Glomerular visceral epithelial cell (primary cell): ENCODE measurements around the gene HMX2.

ENCODE experiments used
- DNase-seq: peaks from one replicate; pipeline ENCODE4 v3.0.0-alpha.2; 2016; ENCODE audit errors: extremely low spot score

Gene HMX2

GRCh38 chr10:123139521-123140163 lies 8.3 kb upstream of the HMX2 start:
- no peak for DNase-seq

DNA sequence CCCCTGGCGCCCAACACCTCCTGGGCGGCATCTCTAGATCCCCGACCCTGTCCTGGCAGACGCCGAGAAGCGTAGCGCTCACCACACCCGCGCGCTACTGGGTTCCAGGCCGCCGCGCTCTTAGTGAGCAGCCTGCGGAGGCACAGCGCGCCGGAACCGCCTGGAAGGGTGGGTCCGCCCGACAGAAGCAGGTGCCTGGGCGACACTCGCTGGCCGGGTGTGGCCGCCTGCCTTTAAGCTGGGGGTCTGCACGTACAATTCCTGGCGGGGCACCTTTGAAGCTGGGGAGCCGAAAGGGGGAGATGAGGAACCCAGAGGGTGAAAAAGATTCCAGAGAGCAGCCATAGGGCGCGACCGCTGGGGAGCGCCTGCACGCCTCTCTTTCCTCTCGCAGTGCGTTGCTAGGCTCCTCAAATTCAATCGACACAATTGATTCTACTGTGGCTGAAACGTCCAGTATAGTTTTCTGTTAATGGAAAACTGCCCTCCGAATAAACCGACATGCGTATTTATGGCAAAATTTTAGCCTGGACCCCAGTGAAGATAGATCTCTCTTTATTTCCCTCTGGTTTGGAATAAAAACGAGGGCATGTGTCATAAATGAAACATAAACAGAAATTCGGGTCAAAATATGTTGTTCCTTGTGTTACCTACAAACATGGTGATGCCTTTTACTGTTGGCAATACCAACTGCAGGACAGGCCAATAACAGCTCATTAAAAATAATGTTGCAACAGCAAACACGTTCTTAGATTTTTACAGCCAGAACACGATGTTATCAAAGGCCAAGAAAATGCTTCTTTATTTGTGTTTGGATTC lies 7.6 kb upstream of the HMX2 start:
- no peak for DNase-seq

DNA sequence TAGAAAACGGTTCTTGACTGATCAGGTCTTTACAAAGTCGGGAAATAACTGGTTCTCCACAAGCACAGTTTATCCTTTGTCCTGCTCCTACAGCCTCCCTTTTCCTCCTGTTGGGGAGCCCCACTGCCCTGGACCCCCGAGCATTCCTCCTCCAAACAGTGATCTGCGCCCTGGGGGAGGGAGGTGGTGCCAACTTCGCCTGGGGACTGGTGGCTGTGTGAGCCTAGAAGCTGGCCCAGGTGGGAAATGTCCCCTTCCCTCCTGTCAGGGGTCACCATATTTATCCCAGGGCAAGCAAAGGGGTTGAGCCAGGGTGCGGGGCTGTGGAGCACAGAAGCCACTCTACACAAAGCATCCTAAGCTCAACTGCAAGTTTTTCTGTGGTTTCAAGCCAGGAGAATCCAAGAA lies 6.9 kb upstream of the HMX2 start:
- DNase-seq = no peak

DNA sequence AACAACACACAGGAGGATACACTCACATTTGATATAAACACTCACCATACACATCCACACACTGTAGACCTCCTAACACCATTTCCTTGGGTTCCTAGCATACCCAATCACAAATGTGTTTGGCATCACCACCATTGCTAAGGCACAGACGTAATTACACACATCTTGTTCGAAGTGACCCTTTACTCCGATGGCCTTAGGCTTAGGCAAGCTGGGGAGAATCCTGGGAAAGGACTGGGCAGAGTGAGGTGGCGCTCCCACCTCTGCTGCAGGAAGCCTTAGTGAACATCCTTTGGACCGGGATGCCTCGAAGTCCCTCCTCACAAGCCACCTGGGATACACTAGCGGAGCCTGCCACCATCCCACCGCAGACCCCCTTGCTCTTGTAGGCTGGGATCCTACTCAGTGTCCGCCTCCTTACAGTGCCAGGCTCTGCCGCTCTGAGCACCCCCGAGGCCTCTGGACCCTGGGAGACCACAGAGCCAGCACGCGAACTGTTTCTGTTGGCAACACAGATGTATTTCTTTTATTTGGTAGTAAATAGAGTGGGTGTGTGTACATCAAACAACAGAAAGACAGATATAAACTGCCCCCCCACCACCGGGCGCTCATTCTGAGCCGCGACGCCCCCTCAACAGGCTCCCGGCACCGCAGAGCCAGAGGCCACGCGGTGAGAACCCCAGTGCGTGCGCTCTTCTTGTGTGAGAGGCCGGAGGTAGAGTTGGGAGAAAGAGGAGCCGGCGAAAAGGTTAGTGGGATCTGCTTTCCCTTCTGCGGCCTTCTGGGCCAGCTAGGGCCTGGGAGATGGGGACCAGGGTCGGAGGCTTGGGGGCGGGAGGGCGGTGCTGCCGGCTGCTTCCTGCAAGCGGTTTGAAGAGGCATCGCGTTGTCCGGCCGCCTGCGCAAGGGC lies 5.9 kb upstream of the HMX2 start:
- no peak for DNase-seq

DNA sequence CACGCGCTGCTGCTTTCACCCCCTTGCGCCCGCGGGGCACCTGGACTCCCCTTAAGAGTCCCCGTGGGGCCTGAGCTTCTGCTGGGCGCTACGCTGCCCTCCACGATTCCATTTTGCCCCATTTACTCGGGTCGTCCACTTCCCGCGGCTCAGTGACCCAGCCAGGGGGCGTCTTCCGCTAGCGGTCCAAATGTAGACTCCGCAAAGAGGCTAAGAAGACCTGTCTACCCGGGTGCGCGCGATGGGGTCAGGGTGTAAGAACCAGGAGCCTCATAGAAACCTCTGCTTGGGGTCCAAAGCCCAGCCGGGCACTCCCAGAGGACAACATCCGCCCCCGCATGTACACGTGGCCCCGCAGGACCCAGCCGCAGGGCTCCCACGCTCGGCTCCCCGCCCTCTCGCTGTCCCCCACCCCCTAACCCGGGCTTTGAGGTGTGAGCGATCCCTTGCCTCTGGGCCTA lies 5.2 kb upstream of the HMX2 start:
- DNase-seq = no peak

DNA sequence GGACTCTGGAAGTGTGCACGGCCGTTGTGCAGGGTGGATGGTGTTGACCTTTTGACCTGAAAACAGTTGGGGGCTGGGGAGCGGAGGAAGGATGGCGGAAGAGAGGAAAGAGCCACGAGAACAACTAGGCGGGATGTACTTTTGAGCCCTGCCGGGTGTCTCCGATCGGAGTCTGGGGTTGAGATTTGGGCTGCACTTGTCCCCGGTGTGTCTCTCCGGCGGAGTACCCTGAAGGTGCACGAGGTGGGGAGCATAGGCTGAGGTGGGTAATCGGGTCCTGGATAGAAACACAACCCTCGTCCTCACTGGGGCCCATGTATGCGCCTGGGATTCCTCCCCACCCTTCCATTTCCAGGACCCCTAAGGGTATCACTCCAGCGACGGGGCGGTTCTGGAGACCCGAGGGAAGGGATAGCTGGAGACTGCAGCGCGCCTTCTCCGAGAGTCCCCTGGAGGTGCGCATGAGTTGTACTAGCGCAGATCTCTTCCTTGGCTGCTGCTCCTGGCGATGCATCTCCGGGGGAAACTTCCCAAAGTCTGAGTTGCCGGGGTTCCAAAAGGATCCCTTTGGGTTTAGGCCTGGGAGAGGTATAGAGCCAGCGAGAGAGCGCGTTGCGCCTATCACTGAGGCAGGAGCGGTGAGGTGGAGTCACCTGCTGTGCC lies 4.6 kb upstream of the HMX2 start:
- DNase-seq = no peak

DNA sequence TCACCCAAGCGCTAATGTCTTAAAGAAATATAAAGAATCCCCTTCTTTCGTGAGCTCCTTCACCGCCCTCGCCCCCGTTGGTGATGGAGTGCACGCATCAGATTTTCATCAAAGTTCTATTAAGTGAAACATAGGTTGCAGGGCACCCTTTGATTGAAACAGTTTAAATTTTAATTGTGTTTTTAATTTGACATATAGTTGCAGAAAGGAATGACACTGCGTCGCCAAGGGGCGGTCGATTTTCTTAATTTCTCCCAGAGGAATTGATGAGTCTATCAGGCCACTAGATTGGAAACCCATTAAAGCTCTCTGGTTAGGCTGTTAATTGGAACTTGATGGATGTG lies 4.1 kb upstream of the HMX2 start:
- DNase-seq = no peak

GRCh38 chr10:123144697-123145541 lies 3.0 kb upstream of the HMX2 start:
- no peak for DNase-seq

GRCh38 chr10:123145542-123146012 lies 2.4 kb upstream of the HMX2 start:
- no peak for DNase-seq

DNA sequence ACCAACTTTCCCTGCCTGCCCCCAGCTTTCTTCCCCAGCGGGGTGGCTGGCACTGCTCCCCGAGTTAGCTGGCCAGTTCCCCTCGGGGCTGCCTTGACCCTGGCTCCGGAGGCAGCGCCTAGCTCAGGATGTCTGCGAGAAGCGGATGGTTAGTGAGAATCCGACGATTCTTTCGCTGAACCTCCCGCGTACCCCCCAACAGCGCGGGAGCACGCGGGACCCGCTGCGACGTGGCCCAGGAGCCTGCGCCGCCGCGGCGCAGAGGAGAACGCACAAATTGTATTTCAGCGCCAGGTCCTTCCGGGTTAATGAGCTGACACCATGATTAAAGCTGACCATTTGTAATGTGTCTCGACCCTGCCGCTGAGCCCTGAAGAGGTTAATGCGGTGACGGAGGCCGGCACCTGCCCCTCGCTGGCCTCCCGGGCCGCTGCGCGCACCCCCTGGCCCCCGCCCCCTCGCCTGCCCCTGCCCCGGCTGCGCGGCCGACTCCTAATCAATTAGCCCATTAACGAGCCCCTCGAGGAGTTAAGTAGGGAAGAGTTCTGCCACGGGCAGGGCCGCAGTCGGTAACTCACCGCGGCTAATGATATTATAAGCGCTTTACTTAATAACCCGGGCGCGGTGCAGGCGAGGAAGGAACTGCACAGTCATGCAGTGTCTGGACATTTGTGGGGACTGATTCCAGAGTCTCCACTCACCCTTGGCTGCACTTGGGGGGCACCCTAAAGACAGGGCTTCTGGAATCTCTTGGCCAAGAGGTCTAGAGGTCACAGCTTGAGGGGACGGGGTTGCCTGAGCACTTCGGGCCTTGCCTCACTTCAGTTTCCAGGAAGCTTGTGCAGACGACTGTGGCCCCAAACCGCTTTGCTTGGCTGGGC lies 1.7 kb upstream of the HMX2 start:
- DNase-seq = no peak

DNA sequence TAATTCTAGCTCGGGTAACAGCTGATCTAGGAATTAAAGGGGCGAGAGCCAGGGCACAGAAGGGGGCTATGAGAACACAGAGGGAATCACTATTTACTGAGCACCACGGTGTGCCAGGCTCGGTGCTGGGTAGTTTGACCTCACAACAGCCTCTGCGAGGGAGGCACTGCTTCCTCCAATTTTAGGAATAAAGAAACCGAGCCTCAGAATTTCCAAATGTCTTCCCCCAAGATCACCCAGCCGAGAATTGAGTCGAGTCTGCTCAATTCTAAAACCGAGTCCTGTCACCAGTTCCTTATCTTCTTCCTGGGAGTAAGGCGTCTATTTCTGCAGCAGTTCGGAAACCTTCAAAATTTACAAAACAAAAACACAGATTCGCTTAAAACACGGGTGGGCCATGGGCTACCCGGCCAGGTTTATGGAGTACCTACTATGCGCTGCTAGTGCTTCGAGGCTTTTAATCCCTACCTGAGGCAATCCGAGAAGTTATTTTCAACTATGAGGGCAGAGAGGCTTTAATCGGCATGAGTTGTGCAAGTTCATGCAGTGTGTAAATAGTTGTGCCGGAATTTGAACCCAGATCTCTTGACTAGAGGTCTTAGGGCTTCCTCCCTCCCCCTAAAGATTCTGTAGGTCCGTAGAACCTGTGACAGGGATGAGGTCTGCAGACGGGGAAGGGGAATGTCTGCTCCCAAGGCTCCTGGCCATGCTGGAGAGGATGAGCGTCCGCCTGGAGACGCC lies 872 bp upstream of the HMX2 start:
- DNase-seq = no peak

DNA sequence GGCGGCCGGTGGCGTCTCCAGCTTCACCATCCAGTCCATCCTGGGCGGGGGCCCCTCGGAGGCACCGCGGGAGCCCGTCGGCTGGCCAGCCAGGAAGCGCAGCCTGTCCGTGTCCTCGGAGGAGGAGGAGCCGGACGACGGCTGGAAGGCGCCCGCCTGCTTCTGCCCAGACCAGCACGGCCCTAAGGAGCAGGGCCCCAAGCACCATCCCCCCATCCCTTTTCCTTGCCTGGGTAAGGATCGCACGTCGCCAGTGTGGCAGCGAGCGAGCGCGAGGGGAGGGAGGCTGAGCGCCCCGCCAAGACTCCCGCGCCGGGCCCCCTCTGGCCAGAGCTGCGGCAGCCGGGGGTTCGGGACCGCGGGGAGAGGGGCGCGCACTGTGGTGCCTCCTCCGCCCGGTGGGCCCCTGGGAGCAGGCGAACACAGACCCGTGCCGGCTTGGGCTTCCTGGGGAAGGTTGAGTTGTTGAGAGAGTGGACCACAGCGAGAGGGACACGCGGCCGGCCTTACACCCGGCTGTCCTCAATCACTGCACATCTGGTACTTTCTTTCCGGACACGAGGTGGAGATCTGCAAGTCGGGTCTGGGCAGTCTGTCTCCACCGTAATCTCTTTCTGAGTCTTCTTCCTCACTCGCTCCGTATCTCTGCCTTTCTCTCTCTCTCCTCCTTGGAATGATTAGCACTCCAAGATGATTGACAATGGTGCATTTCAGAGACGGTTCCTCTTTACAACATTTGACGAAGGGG lies 652 bp downstream of the HMX2 start:
- DNase-seq = no peak

DNA sequence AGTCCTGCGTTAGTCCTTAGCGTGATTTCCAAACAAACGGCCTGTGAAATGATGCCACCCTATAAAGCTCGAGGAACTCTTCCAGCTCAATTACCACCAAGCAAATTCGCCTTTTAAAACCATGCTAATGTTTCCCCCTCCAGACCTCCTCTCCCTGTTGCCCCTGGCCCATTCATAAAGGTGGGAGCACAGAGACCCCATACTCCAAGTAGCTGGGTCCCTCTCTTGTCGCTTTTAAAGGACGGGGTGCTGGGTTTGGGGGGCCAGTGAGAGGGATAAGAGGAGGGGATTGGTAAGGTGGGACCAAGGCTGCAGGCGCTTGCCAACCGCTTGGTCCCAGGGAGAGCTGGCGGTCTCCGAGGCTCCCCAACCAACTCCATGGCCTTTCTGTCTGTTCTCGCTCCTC lies 1.2 kb downstream of the HMX2 start:
- DNase-seq = no peak

DNA sequence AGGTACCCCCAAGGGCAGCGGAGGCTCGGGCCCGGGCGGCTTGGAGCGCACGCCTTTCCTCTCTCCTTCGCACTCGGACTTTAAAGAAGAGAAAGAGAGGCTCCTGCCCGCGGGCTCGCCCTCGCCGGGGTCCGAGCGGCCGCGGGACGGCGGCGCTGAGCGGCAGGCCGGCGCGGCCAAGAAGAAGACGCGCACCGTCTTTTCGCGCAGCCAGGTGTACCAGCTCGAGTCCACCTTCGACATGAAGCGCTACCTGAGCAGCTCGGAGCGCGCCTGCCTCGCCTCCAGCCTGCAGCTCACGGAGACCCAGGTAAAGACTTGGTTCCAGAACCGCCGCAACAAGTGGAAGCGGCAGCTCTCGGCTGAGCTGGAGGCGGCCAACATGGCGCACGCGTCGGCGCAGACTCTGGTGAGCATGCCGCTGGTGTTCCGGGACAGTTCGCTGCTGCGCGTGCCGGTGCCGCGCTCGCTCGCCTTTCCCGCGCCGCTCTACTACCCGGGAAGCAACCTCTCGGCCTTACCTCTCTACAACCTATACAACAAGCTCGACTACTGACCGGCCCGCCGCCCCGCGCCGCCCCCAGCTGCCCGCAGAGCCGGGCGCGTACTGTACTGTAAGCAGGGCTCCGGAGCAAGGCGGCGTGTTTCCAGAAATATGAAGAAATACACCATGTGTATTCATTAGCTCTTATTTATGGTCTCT lies 1.8 kb downstream of the HMX2 start:
- no peak for DNase-seq

DNA sequence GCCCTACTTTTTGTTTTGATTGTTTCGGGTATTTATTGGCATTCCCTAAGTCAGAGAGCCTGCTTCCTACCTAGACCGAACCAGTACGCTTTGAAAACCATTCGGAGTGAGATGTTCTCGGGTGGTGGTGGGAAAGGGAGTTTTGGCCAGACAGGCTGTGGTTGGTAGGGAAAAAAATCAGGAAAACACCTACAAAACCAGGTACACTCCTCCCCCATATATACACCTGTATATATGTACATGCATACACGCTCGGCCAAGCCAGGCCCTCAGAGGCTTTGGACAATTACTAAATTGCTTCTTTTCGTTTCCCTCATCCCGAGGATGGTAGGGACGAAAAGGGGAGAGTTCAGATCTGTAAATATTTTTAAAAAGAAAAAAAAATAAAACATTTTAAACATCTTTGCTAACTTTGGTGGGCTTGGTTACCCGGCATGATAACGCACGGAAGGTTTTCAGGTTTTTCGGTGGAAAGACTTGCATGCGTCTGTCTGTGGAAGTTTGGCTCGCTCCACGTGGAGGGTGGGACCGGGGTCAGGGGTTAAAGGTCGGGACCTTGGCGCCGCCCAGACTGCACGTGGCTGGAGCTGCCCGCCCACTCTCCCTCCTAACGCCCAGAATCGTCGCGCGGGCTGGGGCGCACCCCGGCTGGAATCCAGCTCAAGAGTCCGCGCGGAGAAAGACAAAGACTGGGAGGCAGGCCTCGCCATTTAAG lies 2.5 kb downstream of the HMX2 start:
- no peak for DNase-seq

- DNase-seq = no peak
Observed at GRCh38 chr10:123150986-123151736, 3.2 kb downstream of the HMX2 start.
